MM.1S (cell line): ENCODE results near the gene PCDHGB2.

Source experiments
- DNase-seq: peaks from one replicate; pipeline ENCODE4 v3.0.0-alpha.2; 2015
- H2AFZ ChIP-seq: fragments of 300-600 bp; sonication (generic); 2 replicates; pipeline ENCODE4 v1.6.0; 2016; ENCODE audit warnings: antibody characterized with exemption, low read length
- H3F3A ChIP-seq: fragments of 300-600 bp; sonication (generic); 2 replicates; pipeline ENCODE4 v1.6.1; 2016; ENCODE audit warnings: mild to moderate bottlenecking, antibody characterized with exemption, low read length, moderate library complexity, mixed read lengths; ENCODE audit not compliant: insufficient read depth
- H3K27ac ChIP-seq: fragments of 300-600 bp; sonication (generic); 2 replicates; pipeline ENCODE4 v1.5.1; 2016; ENCODE audit warnings: mild to moderate bottlenecking, low read length
- H3K27me3 ChIP-seq: fragments of 300-600 bp; sonication (generic); replicated peaks from 2 replicates; pipeline ENCODE4 v1.6.0; 2016; ENCODE audit warnings: low read length; ENCODE audit not compliant: insufficient read depth
- H3K36me3 ChIP-seq: fragments of 300-600 bp; sonication (generic); replicated peaks from 2 replicates; pipeline ENCODE4 v1.6.1; 2016; ENCODE audit warnings: mild to moderate bottlenecking, low read length, mixed read lengths; ENCODE audit not compliant: insufficient read depth
- H3K4me1 ChIP-seq: fragments of 300-600 bp; sonication (generic); 2 replicates; pipeline ENCODE4 v1.6.1; 2016; ENCODE audit warnings: low read length, mixed read lengths
- H3K4me2 ChIP-seq: fragments of 300-600 bp; sonication (generic); 2 replicates; pipeline ENCODE4 v1.6.0; 2016; ENCODE audit warnings: low read depth, low read length
- H3K4me3 ChIP-seq: fragments of 300-600 bp; sonication (generic); 2 replicates; pipeline ENCODE4 v1.5.1; 2016; ENCODE audit warnings: low read length, mixed read lengths
- H3K79me2 ChIP-seq: fragments of 300-600 bp; sonication (generic); 2 replicates; pipeline ENCODE4 v1.6.1; 2016; ENCODE audit warnings: mixed run types, low read length, mixed read lengths
- H3K9ac ChIP-seq: fragments of 300-600 bp; sonication (generic); 2 replicates; pipeline ENCODE4 v1.6.1; 2016; ENCODE audit warnings: low read length, mixed read lengths
- H3K9me2 ChIP-seq: fragments of 300-600 bp; sonication (generic); replicated peaks from 2 replicates; pipeline ENCODE4 v1.6.1; 2016; ENCODE audit warnings: mild to moderate bottlenecking, low read length, mixed read lengths; ENCODE audit not compliant: insufficient read depth
- H3K9me3 ChIP-seq: fragments of 300-600 bp; sonication (generic); replicated peaks from 2 replicates; pipeline ENCODE4 v1.6.1; 2016; ENCODE audit warnings: mild to moderate bottlenecking, low read length, mixed read lengths; ENCODE audit not compliant: insufficient read depth
- H4K20me1 ChIP-seq: fragments of 300-600 bp; sonication (generic); 2 replicates; pipeline ENCODE4 v1.6.1; 2016; ENCODE audit warnings: mild to moderate bottlenecking, low read length, moderate library complexity, mixed read lengths; ENCODE audit not compliant: insufficient read depth
- CTCF ChIP-seq: fragments of 300-600 bp; sonication (generic); IDR thresholded peaks from 2 replicates; pipeline ENCODE4 v1.5.1; 2016; ENCODE audit warnings: antibody characterized with exemption, low read length, mixed read lengths
- EZH2 ChIP-seq: fragments of 300-600 bp; sonication (generic); optimal IDR thresholded peaks from 2 replicates; pipeline ENCODE3; 2017; ENCODE audit warnings: low read depth, mild to moderate bottlenecking, antibody characterized with exemption, low read length, mixed read lengths
- EZH2phosphoT487 ChIP-seq: fragments of 300-600 bp; sonication (generic); IDR thresholded peaks from 2 replicates; pipeline ENCODE4 v1.6.1; 2018; ENCODE audit warnings: antibody characterized with exemption, low read length

PCDHGB2 gene

GRCh38 chr5:141360685-141361084 lies 891 bp downstream of the PCDHGB2 start:
- Histone ChIP-seq H3K36me3 (no peaks in the 10 kb centered on the region), H3K4me2 (no peak overlapping the region), H3K4me3 (no peak overlapping the region), H3K9ac (no peak overlapping the region), H3K27me3 (no peaks in the 10 kb centered on the region; the same call in 1 of the 2 replicates), H3K9me2 (no peaks in the 10 kb centered on the region), H3K79me2 (no peaks in the 10 kb centered on the region), H4K20me1 (no peaks in the 10 kb centered on the region), H3K9me3 (no peaks in the 10 kb centered on the region), H3F3A (no peaks in the 10 kb centered on the region), H2AFZ (no peak overlapping the region), H3K4me1 (no peaks in the 10 kb centered on the region), H3K27ac (no peak overlapping the region)
- no peak for DNase-seq
- TF ChIP-seq CTCF (no peak), EZH2 (no peak), EZH2phosphoT487 (no peak)

GRCh38 chr5:141362719-141363118 lies 2.9 kb downstream of the PCDHGB2 start:
- H3K27ac ChIP-seq = no peak overlapping the region
- H3K36me3 ChIP-seq = no peaks in the 10 kb centered on the region
- no peaks in the 10 kb centered on the region for H3K9me3 ChIP-seq
- H3K4me3 ChIP-seq = no peak overlapping the region
- H3K4me1 ChIP-seq = no peaks in the 10 kb centered on the region
- no peaks in the 10 kb centered on the region for H3K9me2 ChIP-seq
- H3K4me2 ChIP-seq = no peak overlapping the region
- no peak overlapping the region for H3K9ac ChIP-seq
- no peak for DNase-seq
- no peaks in the 10 kb centered on the region for H4K20me1 ChIP-seq
- no peak overlapping the region for H2AFZ ChIP-seq
- H3K27me3 ChIP-seq = no peaks in the 10 kb centered on the region; the same call in none of the 2 replicates
- TF ChIP-seq EZH2 (no peak), CTCF (no peak), EZH2phosphoT487 (no peak)
- no peaks in the 10 kb centered on the region for H3F3A ChIP-seq
- no peaks in the 10 kb centered on the region for H3K79me2 ChIP-seq

- no peak within 1 kb of the TSS for H2AFZ ChIP-seq
- H3K4me2 ChIP-seq = no peak within 1 kb of the TSS
- no peaks in the 10 kb centered on the region for H3K9me3 ChIP-seq
- H3K79me2 ChIP-seq = no peaks in the 10 kb centered on the region
- H3K27ac ChIP-seq = no peak within 1 kb of the TSS
- no peak within 1 kb of the TSS for H3K9ac ChIP-seq
- H3K27me3 ChIP-seq = no peaks in the 10 kb centered on the region; the same call in none of the 2 replicates
- no peaks in the 10 kb centered on the region for H4K20me1 ChIP-seq
- no peaks in the 10 kb centered on the region for H3K36me3 ChIP-seq
- H3K9me2 ChIP-seq = no peaks in the 10 kb centered on the region
- H3K4me1 ChIP-seq = no peaks in the 10 kb centered on the region
- H3K4me3 ChIP-seq = no peak within 1 kb of the TSS
- TF ChIP-seq EZH2 = no peak
- no peak for TF ChIP-seq EZH2phosphoT487
- no peak for TF ChIP-seq CTCF
- no peak for DNase-seq
- H3F3A ChIP-seq = no peaks in the 10 kb centered on the region
Observed at GRCh38 chr5:141363952-141364660, 4.3 kb downstream of the PCDHGB2 start, which contains the start of gene PCDHGA5. PCDHGA5 (plus strand) TSS chr5:141364162; CDS start chr5:141364331, 169 bp downstream.
